Panc1 (cell line): ENCODE data around the gene CTDSPL2. TPM values are rescaled to one million over a fixed set of nuclear protein-coding genes. Genes with fewer than 3 reads are reported as not detected.

Source experiments
- ATAC-seq: fragments of 200-7000 bp; cut with Tn5 transposase; 2 replicates; pipeline ENCODE4 v1.9.1; 2020; ENCODE audit warnings: mild to moderate bottlenecking, moderate library complexity
- BruUV-seq: library from RNA; stranded (reverse); fragments of 400-500 nt; replicated peaks from 2 replicates; lab custom pipeline; 2021; lab: Mats Ljungman, UMichigan
- CTCF ChIA-PET: fragments of 300-600 bp; sonication (Branson Sonifier 250); formaldehyde crosslinking; loops from one replicate; lab custom pipeline; 2022; ENCODE audit warnings: antibody characterized with exemption; lab: Charles Lee
- POLR2A ChIA-PET: fragments of 300-600 bp; sonication (Branson Sonifier 250); formaldehyde crosslinking; loops from one replicate; lab custom pipeline; 2022; ENCODE audit warnings: antibody characterized with exemption; lab: Charles Lee
- DNase-seq: peaks from one replicate; pipeline ENCODE4 v3.0.0-alpha.2; 2010; ENCODE audit warnings: low read depth, low spot score
- H3K27ac ChIP-seq: 2 replicates; pipeline ENCODE4 v1.5.1; 2011; ENCODE audit warnings: mild to moderate bottlenecking, low read length, inconsistent platforms
- H3K27me3 ChIP-seq: fragments of 200-500 bp; sonication (Bioruptor generic); 2 replicates; pipeline ENCODE4 v1.6.0; 2014; ENCODE audit warnings: low read length, inconsistent platforms; ENCODE audit not compliant: control insufficient read depth, insufficient read depth
- H3K36me3 ChIP-seq: fragments of 200-500 bp; sonication (Bioruptor generic); 2 replicates; pipeline ENCODE4 v1.5.1; 2014; ENCODE audit warnings: inconsistent platforms, mild to moderate bottlenecking, low read length, moderate library complexity; ENCODE audit not compliant: control insufficient read depth, insufficient read depth
- H3K4me1 ChIP-seq: 2 replicates; pipeline ENCODE4 v1.5.1; 2011; ENCODE audit warnings: inconsistent platforms, mild to moderate bottlenecking, low read length, moderate library complexity; ENCODE audit not compliant: control insufficient read depth, insufficient read depth
- H3K4me3 ChIP-seq, 2 experiments: 2 replicates each; pipeline ENCODE4 v1.5.1; 2011 to 2012; ENCODE audit warnings: low read depth in 2 of 2, low read length in 2 of 2, mild to moderate bottlenecking in 2 of 2, inconsistent platforms in 1 of 2, moderate library complexity in 1 of 2
- H3K9me3 ChIP-seq: fragments of 200-500 bp; sonication (Bioruptor generic); 2 replicates; pipeline ENCODE4 v1.5.1; 2014; ENCODE audit warnings: low read depth, mild to moderate bottlenecking, inconsistent platforms, low read length, moderate library complexity; ENCODE audit not compliant: control insufficient read depth, insufficient read depth
- TCF7L2 ChIP-seq: IDR thresholded peaks from 2 replicates; pipeline ENCODE4 v1.6.1; 2011; ENCODE audit warnings: mild to moderate bottlenecking, low read depth, low read length, inconsistent platforms
- in situ Hi-C: cut with HindIII; loops from 2 replicates; pipeline ENCODE4 v1.10.0; 2016; ENCODE audit warnings: low sequenced_read_pairs, low pct_unique_long_range_greater_than_20kb
- intact Hi-C: fragments of 100-400 bp; cut with micrococcal nuclease; formaldehyde crosslinking; loops from one replicate; pipeline ENCODE4 v1.10.0; 2022; ENCODE audit not compliant: unreplicated experiment
- total RNA-seq: library from RNA; stranded (reverse); gene quantifications from one replicate; pipeline ENCODE4 v1.2.1, GENCODE V29; 2021; ENCODE audit not compliant: unreplicated experiment
- TF ChIP-seq, protein P1 (sequence below), 2 experiments: IDR thresholded peaks; 2 replicates each; pipeline ENCODE4 v1.6.1; 2011 to 2012; ENCODE audit warnings: low read depth in 2 of 2, control low read depth in 1 of 2, low read length in 1 of 2, mild to moderate bottlenecking in 1 of 2, moderate library complexity in 1 of 2; ENCODE audit not compliant: insufficient read depth in 1 of 2

CTDSPL2 gene
- total RNA-seq, 1 experiment from 2014 or later = 70.6 TPM

DNA sequence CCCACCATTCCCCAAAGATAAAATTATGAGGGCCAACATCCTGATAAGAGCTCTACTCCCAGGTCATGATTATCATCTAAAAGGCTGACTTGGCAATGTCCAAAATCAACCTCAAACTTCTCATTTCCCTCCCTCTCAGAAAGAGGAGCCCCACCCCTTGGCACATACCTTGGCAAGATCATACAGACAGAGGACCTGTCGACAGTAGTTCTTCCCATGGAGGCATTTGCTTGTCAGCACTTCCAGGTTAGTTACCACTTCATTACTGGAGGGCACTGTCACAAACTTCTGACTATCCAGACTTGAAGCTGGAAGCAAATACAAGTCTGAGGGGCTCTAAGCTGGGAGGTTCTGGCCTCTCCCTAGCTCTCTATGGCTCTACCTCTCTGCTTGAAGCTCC is 147.3 kb downstream of the CTDSPL2 start:
- in situ Hi-C loops (no loop called here), intact Hi-C loops (no loop called here)
- POLR2A ChIA-PET = no interaction called here
- TF ChIP-seq TCF7L2 = no peak
- TF ChIP-seq, protein P1, sequence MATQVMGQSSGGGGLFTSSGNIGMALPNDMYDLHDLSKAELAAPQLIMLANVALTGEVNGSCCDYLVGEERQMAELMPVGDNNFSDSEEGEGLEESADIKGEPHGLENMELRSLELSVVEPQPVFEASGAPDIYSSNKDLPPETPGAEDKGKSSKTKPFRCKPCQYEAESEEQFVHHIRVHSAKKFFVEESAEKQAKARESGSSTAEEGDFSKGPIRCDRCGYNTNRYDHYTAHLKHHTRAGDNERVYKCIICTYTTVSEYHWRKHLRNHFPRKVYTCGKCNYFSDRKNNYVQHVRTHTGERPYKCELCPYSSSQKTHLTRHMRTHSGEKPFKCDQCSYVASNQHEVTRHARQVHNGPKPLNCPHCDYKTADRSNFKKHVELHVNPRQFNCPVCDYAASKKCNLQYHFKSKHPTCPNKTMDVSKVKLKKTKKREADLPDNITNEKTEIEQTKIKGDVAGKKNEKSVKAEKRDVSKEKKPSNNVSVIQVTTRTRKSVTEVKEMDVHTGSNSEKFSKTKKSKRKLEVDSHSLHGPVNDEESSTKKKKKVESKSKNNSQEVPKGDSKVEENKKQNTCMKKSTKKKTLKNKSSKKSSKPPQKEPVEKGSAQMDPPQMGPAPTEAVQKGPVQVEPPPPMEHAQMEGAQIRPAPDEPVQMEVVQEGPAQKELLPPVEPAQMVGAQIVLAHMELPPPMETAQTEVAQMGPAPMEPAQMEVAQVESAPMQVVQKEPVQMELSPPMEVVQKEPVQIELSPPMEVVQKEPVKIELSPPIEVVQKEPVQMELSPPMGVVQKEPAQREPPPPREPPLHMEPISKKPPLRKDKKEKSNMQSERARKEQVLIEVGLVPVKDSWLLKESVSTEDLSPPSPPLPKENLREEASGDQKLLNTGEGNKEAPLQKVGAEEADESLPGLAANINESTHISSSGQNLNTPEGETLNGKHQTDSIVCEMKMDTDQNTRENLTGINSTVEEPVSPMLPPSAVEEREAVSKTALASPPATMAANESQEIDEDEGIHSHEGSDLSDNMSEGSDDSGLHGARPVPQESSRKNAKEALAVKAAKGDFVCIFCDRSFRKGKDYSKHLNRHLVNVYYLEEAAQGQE (IDR thresholded peaks at IDR 0.05; ENCODE audit: insufficient read depth in 1 of 2, low read depth in 2 of 2, low read length in 1 of 2) = no peak
- Histone ChIP-seq H3K27ac (no peak overlapping the region), H3K36me3 (no peaks in the 10 kb centered on the region), H3K4me3 (no peak overlapping the region), H3K4me1 (no peaks in the 10 kb centered on the region), H3K9me3 (no peaks in the 10 kb centered on the region), H3K27me3 (no peaks in the 10 kb centered on the region)
- no TSS peak for BruUV-seq
- no peak for ATAC-seq
- no peak for DNase-seq
- CTCF ChIA-PET = no interaction called here

Other genes with a start within 250 kb of the CTDSPL2 start
- gene FRMD5, start 232.4 kb upstream of the CTDSPL2 start, total RNA-seq = 18.3 TPM
- 79.9 TPM for gene GOLM2, start 138.9 kb upstream of the CTDSPL2 start, total RNA-seq
- gene EIF3J, start 109.5 kb downstream of the CTDSPL2 start, total RNA-seq = 128 TPM
- gene SPG11, start 236.0 kb downstream of the CTDSPL2 start, total RNA-seq = 55.0 TPM